OCI-LY7 (cell line): Measurements from ENCODE around the gene HOXB8. TPM values are rescaled to one million over a fixed set of nuclear protein-coding genes. Genes with fewer than 3 reads are reported as not detected.

ENCODE experiments used
- BruUV-seq: library from RNA; stranded (reverse); fragments of 400-500 nt; replicated peaks from 2 replicates; lab custom pipeline; 2021; lab: Mats Ljungman, UMichigan
- CTCF ChIA-PET: fragments of 300-600 bp; sonication (Branson Sonifier 250); formaldehyde crosslinking; loops from one replicate; lab custom pipeline; 2022; ENCODE audit warnings: antibody characterized with exemption; ENCODE audit not compliant: unreplicated experiment; lab: Charles Lee
- POLR2A ChIA-PET: fragments of 300-600 bp; sonication (Branson Sonifier 250); formaldehyde crosslinking; loops from one replicate; lab custom pipeline; 2022; ENCODE audit warnings: antibody characterized with exemption; lab: Charles Lee
- DNase-seq: peaks from one replicate; pipeline ENCODE4 v3.0.0-alpha.2; 2015; ENCODE audit warnings: low spot score
- H2AFZ ChIP-seq: fragments of 200-600 bp; sonication (generic), shearing (Covaris generic); 2 replicates; pipeline ENCODE4 v1.6.1; 2014; ENCODE audit warnings: mild to moderate bottlenecking, antibody characterized with exemption, low read length, moderate library complexity
- H3K27ac ChIP-seq: fragments of 200-600 bp; sonication (generic); 2 replicates; pipeline ENCODE4 v1.5.1; 2014; ENCODE audit warnings: mixed run types, low read depth, mild to moderate bottlenecking, moderate library complexity, low read length, inconsistent platforms; ENCODE audit not compliant: poor library complexity, severe bottlenecking
- H3K36me3 ChIP-seq: fragments of 200-600 bp; sonication (generic); 2 replicates; pipeline ENCODE4 v1.6.1; 2014; ENCODE audit warnings: mild to moderate bottlenecking, antibody characterized with exemption, low read length, moderate library complexity, mixed read lengths; ENCODE audit not compliant: insufficient read depth
- H3K4me1 ChIP-seq: fragments of 200-600 bp; sonication (generic); 2 replicates; pipeline ENCODE4 v1.5.1; 2014; ENCODE audit warnings: mild to moderate bottlenecking, low read length; ENCODE audit not compliant: insufficient read depth, poor library complexity, severe bottlenecking
- H3K4me2 ChIP-seq: fragments of 200-600 bp; sonication (generic); 2 replicates; pipeline ENCODE4 v1.6.1; 2014; ENCODE audit warnings: mild to moderate bottlenecking, low read length
- H3K4me3 ChIP-seq: fragments of 200-600 bp; sonication (generic); 2 replicates; pipeline ENCODE4 v1.5.1; 2014; ENCODE audit warnings: mild to moderate bottlenecking, low read depth, low read length; ENCODE audit not compliant: poor library complexity, severe bottlenecking
- H3K79me2 ChIP-seq: fragments of 200-600 bp; sonication (generic); 2 replicates; pipeline ENCODE4 v1.6.1; 2016; ENCODE audit warnings: low read depth, mild to moderate bottlenecking, low read length, moderate library complexity, mixed read lengths; ENCODE audit not compliant: insufficient read depth
- H3K9me2 ChIP-seq: fragments of 200-600 bp; sonication (generic); 2 replicates; pipeline ENCODE4 v1.6.1; 2016; ENCODE audit warnings: mild to moderate bottlenecking, low read length, mixed read lengths; ENCODE audit not compliant: insufficient read depth
- H3K9me3 ChIP-seq: fragments of 200-600 bp; sonication (generic); 2 replicates; pipeline ENCODE4 v1.6.1; 2014; ENCODE audit warnings: mild to moderate bottlenecking, mixed run types, low read length, mixed read lengths
- H4K20me1 ChIP-seq: fragments of 200-600 bp; sonication (generic); 2 replicates; pipeline ENCODE4 v1.6.1; 2014; ENCODE audit warnings: mild to moderate bottlenecking, antibody characterized with exemption, low read length, moderate library complexity, mixed read lengths; ENCODE audit not compliant: insufficient read depth
- EZH2phosphoT487 ChIP-seq: fragments of 200-600 bp; sonication (generic); IDR thresholded peaks from 2 replicates; pipeline ENCODE4 v1.6.1; 2018; ENCODE audit warnings: low read depth, borderline replicate concordance, mild to moderate bottlenecking, mixed run types, antibody characterized with exemption, low read length, moderate library complexity, mixed read lengths
- intact Hi-C: fragments of 100-400 bp; cut with micrococcal nuclease; formaldehyde crosslinking; loops from one replicate; pipeline ENCODE4 v1.10.0; 2022; ENCODE audit not compliant: unreplicated experiment
- total RNA-seq, 2 experiments: library from RNA; depleted of rRNA in 1 of 2; stranded (reverse); fragments of >200 nt in 1 of 2; shearing (Covaris generic) in 1 of 2; gene quantifications; 2 replicates each; pipeline ENCODE4 v1.2.3, GENCODE V29; 2014 to 2022
- TF ChIP-seq, protein P1 (sequence below): fragments of 200-600 bp; sonication (generic); conservative IDR thresholded peaks from 2 replicates; pipeline ENCODE4 v1.5.1; 2014; ENCODE audit warnings: mild to moderate bottlenecking, antibody characterized with exemption, low read length, moderate library complexity, mixed read lengths

The HOXB8 gene
- total RNA-seq, 2 experiments from 2014 or later = not detected

- intact Hi-C loops = no loop called here
- POLR2A ChIA-PET = no interaction called here
Observed at GRCh38 chr17:48565925-48566710, 49.0 kb downstream of the HOXB8 start.

GRCh38 chr17:48565022-48565554 is 50.0 kb downstream of the HOXB8 start:
- Histone ChIP-seq H3K36me3 (no peaks in the 10 kb centered on the region), H3K27ac (no peak overlapping the region), H2AFZ (no peak overlapping the region), H3K9me3 (no peaks in the 10 kb centered on the region), H3K4me1 (no peaks in the 10 kb centered on the region), H4K20me1 (no peaks in the 10 kb centered on the region), H3K9me2 (no peaks in the 10 kb centered on the region), H3K4me2 (no peak overlapping the region), H3K79me2 (no peaks in the 10 kb centered on the region), H3K4me3 (no peak overlapping the region)
- DNase-seq = no peak
- no TSS peak for BruUV-seq
- ChIA-PET POLR2A (no interaction called here), CTCF (no interaction called here)
- intact Hi-C loops = no loop called here
- TF ChIP-seq, protein P1, sequence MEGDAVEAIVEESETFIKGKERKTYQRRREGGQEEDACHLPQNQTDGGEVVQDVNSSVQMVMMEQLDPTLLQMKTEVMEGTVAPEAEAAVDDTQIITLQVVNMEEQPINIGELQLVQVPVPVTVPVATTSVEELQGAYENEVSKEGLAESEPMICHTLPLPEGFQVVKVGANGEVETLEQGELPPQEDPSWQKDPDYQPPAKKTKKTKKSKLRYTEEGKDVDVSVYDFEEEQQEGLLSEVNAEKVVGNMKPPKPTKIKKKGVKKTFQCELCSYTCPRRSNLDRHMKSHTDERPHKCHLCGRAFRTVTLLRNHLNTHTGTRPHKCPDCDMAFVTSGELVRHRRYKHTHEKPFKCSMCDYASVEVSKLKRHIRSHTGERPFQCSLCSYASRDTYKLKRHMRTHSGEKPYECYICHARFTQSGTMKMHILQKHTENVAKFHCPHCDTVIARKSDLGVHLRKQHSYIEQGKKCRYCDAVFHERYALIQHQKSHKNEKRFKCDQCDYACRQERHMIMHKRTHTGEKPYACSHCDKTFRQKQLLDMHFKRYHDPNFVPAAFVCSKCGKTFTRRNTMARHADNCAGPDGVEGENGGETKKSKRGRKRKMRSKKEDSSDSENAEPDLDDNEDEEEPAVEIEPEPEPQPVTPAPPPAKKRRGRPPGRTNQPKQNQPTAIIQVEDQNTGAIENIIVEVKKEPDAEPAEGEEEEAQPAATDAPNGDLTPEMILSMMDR = no peak
- no peak for TF ChIP-seq EZH2phosphoT487

More at GRCh38 chr17:48565925-48566710, 49.0 kb downstream of the HOXB8 start:
- H3K79me2 ChIP-seq = no peaks in the 10 kb centered on the region
- H3K27ac ChIP-seq = no peak overlapping the region
- CTCF ChIA-PET = no interaction called here
- no peaks in the 10 kb centered on the region for H3K36me3 ChIP-seq
- no peak overlapping the region for H3K4me3 ChIP-seq
- no TSS peak for BruUV-seq
- no peaks in the 10 kb centered on the region for H3K9me2 ChIP-seq
- no peak overlapping the region for H2AFZ ChIP-seq
- no peak overlapping the region for H3K4me2 ChIP-seq
- no peak for TF ChIP-seq EZH2phosphoT487
- TF ChIP-seq, protein P1 = no peak
- no peaks in the 10 kb centered on the region for H3K4me1 ChIP-seq
- no peak for DNase-seq
- H4K20me1 ChIP-seq = no peaks in the 10 kb centered on the region
- H3K9me3 ChIP-seq = no peaks in the 10 kb centered on the region
